H1 (cell line): ENCODE data around the gene HMOX2. TPM values are rescaled to one million over a fixed set of nuclear protein-coding genes. Genes with fewer than 3 reads are reported as not detected.

Source experiments
- CHD7 ChIP-seq: fragments of 300-600 bp; sonication (generic); IDR thresholded peaks from 2 replicates; pipeline ENCODE4 v1.7.1; 2012; ENCODE audit warnings: low read length, moderate library complexity, mild to moderate bottlenecking, inconsistent platforms; ENCODE audit not compliant: insufficient replicate concordance
- EP300 ChIP-seq, 2 experiments: IDR thresholded peaks; 1 replicate in 1 of 2; 2 replicates in 1 of 2; pipeline ENCODE4 v1.6.1; 2011 to 2012; ENCODE audit warnings: low read depth in 2 of 2, low read length in 2 of 2, mild to moderate bottlenecking in 2 of 2, borderline replicate concordance in 1 of 2, inconsistent platforms in 1 of 2, moderate library complexity in 1 of 2
- EZH2 ChIP-seq: fragments of 200-600 bp; sonication (generic); IDR thresholded peaks from 2 replicates; pipeline ENCODE4 v1.7.1; 2012; ENCODE audit warnings: low read depth, mild to moderate bottlenecking, moderate library complexity, low read length, inconsistent platforms; ENCODE audit not compliant: severe bottlenecking
- FOSL1 ChIP-seq: IDR thresholded peaks from 2 replicates; pipeline ENCODE4 v1.6.1; 2011; ENCODE audit warnings: mild to moderate bottlenecking, low read depth, low read length, moderate library complexity; ENCODE audit not compliant: insufficient read depth
- MAFK ChIP-seq: IDR thresholded peaks from 2 replicates; pipeline ENCODE4 v1.6.1; 2012; ENCODE audit warnings: low read depth, mild to moderate bottlenecking, improper control_type of control experiment, low read length
- RAD21 ChIP-seq, 2 experiments: IDR thresholded peaks in 1 of 2; conservative IDR thresholded peaks in 1 of 2; 2 replicates each; pipeline ENCODE4 v1.6.1; 2011; ENCODE audit warnings: low read depth in 2 of 2, low read length in 2 of 2, improper control_type of control experiment in 1 of 2, inconsistent platforms in 1 of 2, mild to moderate bottlenecking in 1 of 2, moderate library complexity in 1 of 2
- SP1 ChIP-seq: IDR thresholded peaks from 2 replicates; pipeline ENCODE4 v1.6.1; 2011; ENCODE audit warnings: low read depth, low read length
- SRF ChIP-seq: IDR thresholded peaks from 2 replicates; pipeline ENCODE4 v1.6.1; 2011; ENCODE audit warnings: mild to moderate bottlenecking, low read depth, low read length, moderate library complexity
- YY1 ChIP-seq: IDR thresholded peaks from 2 replicates; pipeline ENCODE4 v1.6.1; 2011; ENCODE audit warnings: low read depth, mild to moderate bottlenecking, low read length
- polyA plus RNA-seq, 7 experiments: library from polyadenylated mRNA; depleted of rRNA in 3 of 7; stranded (reverse) in 5 of 7; unstranded in 2 of 7; fragments of >200 nt in 5 of 7; fragments of 200-250 nt in 2 of 7; gene quantifications; 1 replicate in 5 of 7; 2 replicates in 1 of 7; 4 replicates in 1 of 7; pipeline versions ENCODE4 v1.2.1 to v1.2.3, GENCODE V29; 2011 to 2013; ENCODE audit warnings: missing spikeins in 2 of 7, mixed read lengths in 2 of 7
- total RNA-seq: library from RNA; stranded (reverse); fragmentation: NEBNext Ultra II Directional; extraction: Animal tissue kit (Norgen Biotek cat#: 25700); gene quantifications from 2 replicates; pipeline ENCODE4 v1.2.1, GENCODE V29; 2021

Gene HMOX2
- total and polyA plus RNA-seq, 2 of the 8 experiments (the other 6 are each of a cell fraction or from before 2014, with no cell fraction given) = 36.5 to 48.4 TPM

GRCh38 chr16:4538350-4539235 lies 62.4 kb downstream of the HMOX2 start, which contains the start of gene CDIP1 (continued):
- TF ChIP-seq RAD21 (IDR thresholded peaks at IDR 0.05 in 1 of 2, conservative IDR thresholded peaks at IDR 0.05 in 1 of 2; ENCODE audit: low read depth in 2 of 2, low read length in 2 of 2) (no peak), FOSL1 (no peak), MAFK (no peak), YY1 (no peak), SRF (no peak), CHD7 (no peak), EP300 (IDR thresholded peaks at IDR 0.05; ENCODE audit: borderline replicate concordance in 1 of 2, low read depth in 2 of 2, low read length in 2 of 2) (0 out of 3 replicates have a peak, but pooled peaks of 1 of the 2 experiments have one; percentile 8), EZH2 (no peak), SP1 (no peak; the same call in 1 of the 2 replicates)
